LHCN-M2 (cell line): ENCODE data around the gene ALOX12B. TPM values are rescaled to one million over a fixed set of nuclear protein-coding genes. Genes with fewer than 3 reads are reported as not detected.
"Not testable (repeated sequence)": the region's sequence is repeated elsewhere in the genome, so short reads cannot be mapped to it uniquely, and the experiment has no call there.

Experiments used
- DNase-seq: peaks from one replicate; pipeline ENCODE4 v3.0.0-alpha.2; 2012; ENCODE audit warnings: low read depth
- total RNA-seq: library from RNA; depleted of rRNA; stranded (reverse); fragments of >200 nt; gene quantifications from 2 replicates; pipeline ENCODE4 v1.2.3, GENCODE V29; 2014

The ALOX12B gene
- total RNA-seq, 1 experiment from 2014 or later = 0.06 TPM

DNA sequence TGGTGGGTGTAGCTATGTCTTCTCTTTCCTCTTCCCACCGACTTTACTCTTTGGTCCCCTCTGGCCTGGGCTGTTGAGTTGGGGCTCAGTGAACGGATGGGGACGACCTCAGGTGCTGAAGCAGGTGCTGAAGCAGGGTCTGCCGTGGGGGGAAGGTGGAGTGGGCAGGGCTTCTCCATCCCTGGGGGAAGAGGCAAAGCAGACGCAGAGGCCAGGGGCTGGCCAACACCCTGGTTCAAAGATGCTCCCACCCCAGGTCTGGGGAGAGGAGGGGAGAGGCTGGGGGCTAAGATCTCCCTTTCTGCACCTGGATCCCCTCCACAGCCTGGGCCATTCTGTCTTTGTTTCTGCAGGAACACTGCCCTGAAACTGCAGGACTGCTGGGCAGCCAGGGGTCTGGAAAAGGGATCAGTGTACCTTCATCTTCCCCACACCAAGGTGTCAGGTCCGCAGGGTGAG lies 22.9 kb downstream of the ALOX12B start:
- no peak for DNase-seq

DNA sequence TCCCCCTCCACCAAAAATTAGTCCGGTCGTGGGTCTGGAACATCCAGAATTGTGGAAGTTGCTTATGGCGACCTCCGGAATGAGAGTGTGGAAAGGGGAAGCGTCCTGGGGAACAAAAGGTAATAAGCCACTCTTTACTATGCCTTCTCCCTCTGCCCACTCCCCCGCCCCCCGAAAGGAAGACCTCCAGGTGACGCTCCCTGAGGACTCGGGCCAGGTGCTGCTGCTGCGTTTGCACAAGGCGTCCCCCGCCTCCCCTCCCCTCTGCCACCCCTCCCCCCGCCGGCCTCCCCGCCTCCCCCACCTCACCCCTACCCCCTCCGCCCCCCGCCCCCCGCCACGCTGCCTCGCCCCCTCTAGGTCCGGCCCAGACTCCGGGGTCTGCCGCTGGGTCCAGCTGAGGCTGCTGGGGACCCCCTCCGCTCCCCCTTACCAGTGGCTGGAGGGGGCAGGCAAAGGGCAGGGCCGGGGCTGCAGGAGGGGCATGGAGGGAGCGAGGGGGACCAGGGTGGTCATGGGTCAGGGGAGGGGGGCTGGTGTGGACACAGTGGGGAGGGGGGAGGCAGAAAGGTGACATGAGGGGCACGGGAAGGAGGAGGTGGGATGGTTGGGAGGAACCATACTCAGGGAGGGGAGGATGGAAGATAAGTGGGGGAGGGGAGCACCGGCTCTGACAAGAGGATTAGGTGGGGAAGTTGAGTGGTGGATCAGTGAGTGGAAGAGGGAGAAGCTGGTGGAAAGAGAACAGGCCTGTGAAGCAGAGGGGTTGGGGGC lies 23.6 kb downstream of the ALOX12B start:
- DNase-seq = no peak

- no peak for DNase-seq
These were observed 24.6 kb downstream of the ALOX12B start for GRCh38 chr17:8062807-8063483.

GRCh38 chr17:8062435-8062806 lies 25.1 kb downstream of the ALOX12B start:
- no peak for DNase-seq

GRCh38 chr17:8061851-8062250 lies 25.7 kb downstream of the ALOX12B start:
- not testable (repeated sequence) for DNase-seq

DNA sequence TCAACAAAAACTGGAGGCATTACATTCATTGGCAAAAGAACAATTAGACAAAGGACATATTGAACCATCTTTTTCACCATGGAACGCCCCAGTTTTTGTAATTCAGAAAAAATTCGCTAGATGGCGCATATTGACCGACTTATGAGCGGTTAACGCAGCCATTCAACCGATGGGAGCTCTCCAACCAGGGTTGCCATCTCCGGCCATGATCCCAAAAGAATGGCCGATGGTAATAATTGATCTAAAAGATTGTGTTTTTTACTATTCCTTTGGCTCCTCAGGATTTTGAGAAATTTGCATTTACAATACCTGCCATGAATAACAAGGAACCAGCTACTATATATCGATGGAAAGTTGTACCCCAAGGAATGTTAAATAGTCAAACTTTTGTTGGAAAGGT lies 27.2 kb downstream of the ALOX12B start:
- peak; percentile 69 for DNase-seq

GRCh38 chr17:8059131-8059530 lies 28.4 kb downstream of the ALOX12B start:
- DNase-seq = no peak

GRCh38 chr17:8057691-8058114 lies 29.8 kb downstream of the ALOX12B start:
- DNase-seq = peak; percentile 79

GRCh38 chr17:8056976-8057625 lies 30.4 kb downstream of the ALOX12B start:
- no peak for DNase-seq

GRCh38 chr17:8056232-8056975 lies 31.1 kb downstream of the ALOX12B start:
- DNase-seq = peak; percentile 86

DNA sequence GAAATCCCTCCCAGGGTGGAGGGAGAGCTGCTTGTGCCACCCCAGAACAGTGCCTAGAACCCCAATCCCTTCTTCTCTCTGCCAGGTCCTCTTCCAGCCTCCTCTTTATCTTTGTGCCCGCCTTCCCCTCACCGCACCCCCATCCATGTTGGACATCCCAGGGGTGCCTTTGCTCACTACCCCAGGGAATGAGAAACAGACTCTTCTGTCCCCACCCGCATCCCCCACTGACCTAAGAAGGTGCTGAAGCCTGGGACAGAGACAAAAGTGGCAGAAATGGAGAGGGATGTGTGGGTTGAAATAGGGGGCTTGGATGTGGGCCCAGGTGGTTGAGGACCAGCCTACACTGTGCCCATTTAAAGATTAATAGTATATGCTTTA lies 31.7 kb downstream of the ALOX12B start:
- no peak for DNase-seq

GRCh38 chr17:8053600-8053999 lies 33.9 kb downstream of the ALOX12B start:
- no peak for DNase-seq

- no peak for DNase-seq
These were observed 35.0 kb downstream of the ALOX12B start for GRCh38 chr17:8052256-8053252.

DNA sequence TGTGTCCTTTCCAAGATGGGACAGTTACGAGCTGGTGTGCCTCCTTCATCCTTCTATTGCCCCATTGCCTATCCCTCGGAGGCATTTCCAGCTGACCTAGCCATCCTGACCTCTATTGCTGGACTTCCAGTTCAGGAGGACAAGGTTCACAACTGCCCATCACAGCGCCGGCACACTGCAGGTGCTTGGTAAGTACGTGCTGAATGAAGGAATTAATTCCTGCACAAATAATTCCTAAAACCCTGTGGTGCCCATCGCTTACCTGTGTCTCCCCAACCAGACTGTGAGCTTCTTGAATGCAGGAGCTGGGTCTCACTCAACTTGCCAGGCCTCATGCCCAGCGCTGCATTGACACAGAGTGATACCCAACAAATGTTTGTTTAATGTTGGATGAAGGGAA lies 35.7 kb downstream of the ALOX12B start:
- DNase-seq = no peak

GRCh38 chr17:8048736-8049135 lies 38.8 kb downstream of the ALOX12B start:
- no peak for DNase-seq

- no peak for DNase-seq
These were observed 39.3 kb downstream of the ALOX12B start for GRCh38 chr17:8048236-8048635.

DNA sequence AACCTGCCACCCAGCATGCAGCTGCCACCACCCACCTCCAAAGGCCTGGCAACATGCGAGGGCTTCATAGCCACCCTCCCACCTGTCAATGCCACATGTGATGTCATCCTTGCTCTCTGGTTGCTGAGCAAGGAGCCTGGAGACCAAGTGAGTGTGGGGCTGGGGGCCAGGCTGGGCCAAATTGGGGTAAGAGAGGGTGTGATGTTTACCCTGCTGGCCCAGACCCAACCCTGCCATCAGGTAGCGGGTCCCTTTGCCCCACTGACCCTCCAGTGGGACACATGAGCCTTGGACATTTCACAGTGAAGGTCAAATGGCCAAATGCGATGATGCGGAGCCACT lies 39.8 kb downstream of the ALOX12B start:
- no peak for DNase-seq

GRCh38 chr17:8046929-8047768 lies 40.4 kb downstream of the ALOX12B start:
- DNase-seq = no peak

DNA sequence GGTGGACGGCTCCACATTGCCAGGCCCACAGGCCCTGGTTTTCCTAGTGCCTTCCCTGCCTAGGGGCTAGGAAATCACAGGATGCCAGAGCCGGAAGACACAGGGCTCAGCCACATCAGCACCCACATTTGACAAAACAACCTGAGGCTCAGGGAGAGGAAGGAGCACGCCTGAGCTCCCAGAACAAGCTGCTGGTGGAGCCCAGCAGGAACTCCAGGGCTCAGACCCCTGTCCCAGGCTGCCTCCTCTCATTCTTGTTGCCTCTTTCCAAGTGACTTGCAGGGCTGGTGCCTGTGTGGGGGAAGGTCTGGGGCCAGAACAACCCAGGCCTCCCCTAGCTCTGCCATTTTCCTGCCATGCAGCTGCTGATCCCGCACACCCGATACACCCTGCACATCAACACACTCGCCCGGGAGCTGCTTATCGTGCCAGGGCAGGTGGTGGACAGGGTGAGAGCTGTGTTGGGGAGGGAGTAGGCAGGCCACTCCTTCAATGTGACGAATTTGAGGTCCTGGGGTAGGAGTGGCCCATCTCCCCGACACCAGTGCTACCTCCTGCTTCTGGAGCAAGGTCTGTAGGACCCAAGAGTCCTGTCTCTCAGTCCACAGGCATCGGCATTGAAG lies 41.1 kb downstream of the ALOX12B start:
- DNase-seq = no peak
